HFF-Myc (cell line): ENCODE measurements around the gene DDX28.
"Not testable (repeated sequence)": the region's sequence is repeated elsewhere in the genome, so short reads cannot be mapped to it uniquely, and the experiment has no call there.

Experiments
- DNase-seq: peaks from one replicate; pipeline ENCODE4 v3.0.0-alpha.2; 2011; ENCODE audit warnings: low read depth; ENCODE audit errors: extremely low read depth
- H3K4me3 ChIP-seq: replicated peaks from 2 replicates; pipeline ENCODE4 v1.5.1; 2011; ENCODE audit warnings: low read depth, mild to moderate bottlenecking, control low read depth, low read length
- TF ChIP-seq, protein P1 (sequence below): IDR thresholded peaks from 2 replicates; pipeline ENCODE4 v1.5.1; 2012; ENCODE audit warnings: mild to moderate bottlenecking, low read depth, low read length, control low read depth; ENCODE audit errors: missing control alignments

Gene DDX28

DNA sequence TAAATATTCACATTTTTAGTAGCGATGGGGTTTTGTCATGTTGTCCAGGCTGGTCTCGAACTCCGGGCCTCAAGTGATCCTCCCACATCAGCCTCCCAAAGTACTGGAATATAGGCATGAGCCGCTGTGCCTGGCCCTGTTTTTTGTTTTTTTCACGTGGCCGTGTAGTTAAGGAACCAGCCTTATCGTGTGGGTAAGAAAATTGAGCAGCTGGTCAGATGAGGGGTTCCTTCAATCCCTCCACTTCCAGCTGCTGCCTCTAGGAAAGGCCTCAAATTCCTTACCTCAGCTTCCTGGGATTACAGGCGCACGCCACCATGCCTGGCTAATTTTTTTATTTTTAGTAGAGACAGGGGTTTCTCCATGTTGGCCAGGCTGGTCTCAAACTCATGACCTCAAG, 17.8 kb downstream of the DDX28 start:
- no peak overlapping the region for H3K4me3 ChIP-seq
- TF ChIP-seq, protein P1, sequence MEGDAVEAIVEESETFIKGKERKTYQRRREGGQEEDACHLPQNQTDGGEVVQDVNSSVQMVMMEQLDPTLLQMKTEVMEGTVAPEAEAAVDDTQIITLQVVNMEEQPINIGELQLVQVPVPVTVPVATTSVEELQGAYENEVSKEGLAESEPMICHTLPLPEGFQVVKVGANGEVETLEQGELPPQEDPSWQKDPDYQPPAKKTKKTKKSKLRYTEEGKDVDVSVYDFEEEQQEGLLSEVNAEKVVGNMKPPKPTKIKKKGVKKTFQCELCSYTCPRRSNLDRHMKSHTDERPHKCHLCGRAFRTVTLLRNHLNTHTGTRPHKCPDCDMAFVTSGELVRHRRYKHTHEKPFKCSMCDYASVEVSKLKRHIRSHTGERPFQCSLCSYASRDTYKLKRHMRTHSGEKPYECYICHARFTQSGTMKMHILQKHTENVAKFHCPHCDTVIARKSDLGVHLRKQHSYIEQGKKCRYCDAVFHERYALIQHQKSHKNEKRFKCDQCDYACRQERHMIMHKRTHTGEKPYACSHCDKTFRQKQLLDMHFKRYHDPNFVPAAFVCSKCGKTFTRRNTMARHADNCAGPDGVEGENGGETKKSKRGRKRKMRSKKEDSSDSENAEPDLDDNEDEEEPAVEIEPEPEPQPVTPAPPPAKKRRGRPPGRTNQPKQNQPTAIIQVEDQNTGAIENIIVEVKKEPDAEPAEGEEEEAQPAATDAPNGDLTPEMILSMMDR: no peak
- no peak for DNase-seq

DNA sequence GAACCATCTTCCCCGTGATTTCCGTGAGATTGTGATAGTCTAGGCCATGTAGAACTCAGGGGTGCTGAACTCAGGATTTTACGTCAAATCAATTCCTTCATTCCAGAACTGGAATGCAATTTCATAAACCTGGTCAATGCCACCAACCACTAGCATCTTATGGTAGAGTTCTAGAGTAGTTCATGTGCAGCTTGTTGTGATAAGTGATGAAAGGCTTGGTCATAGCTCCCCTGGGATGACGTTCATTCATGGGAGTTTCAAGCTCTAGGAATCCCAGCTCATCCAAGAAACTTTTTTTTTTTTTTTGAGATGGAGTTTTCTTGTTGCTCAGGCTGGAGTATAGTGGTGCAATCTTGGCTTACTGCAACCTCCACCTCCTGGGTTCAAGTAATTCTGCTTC, 20.0 kb downstream of the DDX28 start:
- H3K4me3 ChIP-seq: no peak overlapping the region
- TF ChIP-seq, protein P1: no peak
- no peak for DNase-seq

DNA sequence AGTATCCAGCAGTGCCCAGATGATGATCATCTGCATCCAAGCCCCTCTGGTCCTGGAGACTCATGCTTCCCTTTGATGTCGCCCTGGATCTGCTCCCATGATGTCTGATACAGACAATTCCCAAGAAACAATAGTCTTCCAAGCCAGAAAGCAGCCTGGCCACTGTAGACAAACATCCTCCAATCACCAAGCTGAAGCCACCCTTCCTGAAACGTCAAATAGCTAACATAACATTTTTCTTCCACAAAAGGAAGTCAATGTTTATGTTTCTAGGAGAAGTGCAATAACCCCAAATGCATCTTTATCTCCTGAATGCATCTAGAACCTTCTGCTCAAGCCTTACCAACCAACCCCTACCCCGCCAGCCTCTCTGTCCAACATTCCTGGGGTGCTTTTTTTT, 22.6 kb downstream of the DDX28 start:
- TF ChIP-seq, protein P1: no peak
- H3K4me3 ChIP-seq: no peak overlapping the region
- DNase-seq: no peak

DNA sequence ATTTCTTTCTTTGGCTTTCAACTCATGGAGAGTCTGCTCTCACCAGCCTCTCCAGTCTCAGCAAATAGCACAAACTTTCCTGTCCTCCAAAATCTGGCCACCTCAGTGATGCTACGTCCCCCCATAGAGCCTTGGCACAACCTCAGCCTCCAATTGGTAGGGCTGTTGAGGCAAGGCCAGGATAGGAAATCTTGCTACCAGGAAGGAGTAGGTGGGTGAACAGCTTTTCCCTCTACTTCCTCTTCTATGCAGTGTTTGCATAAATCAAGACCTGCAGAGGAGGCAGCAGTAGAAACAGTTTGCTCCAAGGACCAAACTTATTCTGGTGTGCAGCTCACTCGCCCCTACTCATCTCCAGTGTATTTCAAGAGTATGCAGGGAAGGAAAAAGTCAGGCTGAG, 23.0 kb downstream of the DDX28 start:
- H3K4me3 ChIP-seq: no peak overlapping the region
- DNase-seq: no peak
- TF ChIP-seq, protein P1: no peak

DNA sequence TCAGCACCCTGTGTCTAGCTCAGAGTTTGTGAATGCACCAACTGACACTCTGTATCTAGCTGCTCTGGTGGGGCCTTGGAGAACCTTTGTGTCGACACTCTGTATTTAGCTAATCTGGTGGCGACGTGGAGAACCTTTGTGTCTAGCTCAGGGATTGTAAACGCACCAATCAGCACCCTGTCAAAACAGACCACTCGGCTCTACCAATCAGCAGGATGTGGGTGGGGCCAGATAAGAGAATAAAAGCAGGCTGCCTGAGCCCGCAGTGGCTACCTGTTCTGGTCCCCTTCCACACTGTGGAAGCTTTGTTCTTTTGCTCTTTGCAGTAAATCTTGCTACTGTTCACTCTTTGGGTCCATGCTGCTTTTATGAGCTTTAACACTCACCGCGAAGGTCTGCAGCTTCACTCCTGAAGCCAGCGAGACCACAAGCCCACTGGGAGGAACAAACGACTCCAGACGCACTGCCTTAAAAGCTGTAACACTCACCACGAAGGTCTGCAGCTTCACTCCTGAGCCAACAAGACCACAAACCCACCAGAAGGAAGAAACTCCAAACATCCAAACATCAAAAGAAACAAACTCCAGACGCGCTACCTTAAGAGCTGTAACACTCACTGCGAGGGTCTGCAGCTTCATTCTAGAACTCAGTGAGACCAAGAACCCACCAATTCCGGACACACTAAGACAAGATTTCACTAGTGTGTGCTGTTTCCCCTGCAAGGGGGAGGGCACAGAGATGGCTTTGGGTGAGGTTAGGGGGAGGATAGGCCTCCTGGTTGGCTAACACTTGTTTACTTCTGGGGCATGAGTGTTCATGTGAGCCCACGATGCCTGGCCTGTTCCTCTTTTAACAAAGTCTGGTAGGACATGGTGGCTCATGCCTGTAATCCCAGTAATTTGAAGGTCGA, 24.0 kb downstream of the DDX28 start, which contains the start of gene DPEP2:
TSS of gene DPEP2 (minus strand) at position 706 of the 910 bp plus-strand sequence. CDS start 6,272 bp downstream, outside the sequence.
- DNase-seq, H3K4me3 ChIP-seq: not testable (repeated sequence)

DNA sequence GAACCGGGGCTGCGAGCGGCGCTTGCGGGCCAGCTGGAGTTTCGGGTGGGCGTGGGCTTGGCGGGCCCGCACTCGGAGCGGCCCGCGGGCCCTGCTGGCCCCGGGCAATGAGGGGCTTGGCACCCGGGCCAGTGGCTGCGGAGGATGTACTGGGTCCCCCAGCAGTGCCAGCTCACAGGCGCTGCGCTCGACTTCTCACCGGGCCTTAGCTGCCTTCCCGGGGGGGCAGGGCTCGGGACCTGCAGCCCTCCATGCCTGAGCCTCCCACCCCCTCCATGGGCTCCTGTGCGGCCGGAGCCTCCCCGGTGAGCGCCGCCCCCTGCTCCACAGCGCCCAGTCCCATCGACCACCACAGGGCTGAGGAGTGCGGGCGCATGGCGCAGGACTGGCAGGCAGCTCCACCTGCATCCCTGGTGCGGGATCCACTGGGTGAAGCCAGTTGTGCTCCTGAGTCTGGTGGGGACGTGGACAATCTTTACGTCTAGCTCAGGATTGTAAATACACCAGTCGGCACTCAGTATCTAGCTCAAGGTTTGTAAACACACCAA, 24.7 kb downstream of the DDX28 start:
- not testable (repeated sequence) for H3K4me3 ChIP-seq, DNase-seq

DNA sequence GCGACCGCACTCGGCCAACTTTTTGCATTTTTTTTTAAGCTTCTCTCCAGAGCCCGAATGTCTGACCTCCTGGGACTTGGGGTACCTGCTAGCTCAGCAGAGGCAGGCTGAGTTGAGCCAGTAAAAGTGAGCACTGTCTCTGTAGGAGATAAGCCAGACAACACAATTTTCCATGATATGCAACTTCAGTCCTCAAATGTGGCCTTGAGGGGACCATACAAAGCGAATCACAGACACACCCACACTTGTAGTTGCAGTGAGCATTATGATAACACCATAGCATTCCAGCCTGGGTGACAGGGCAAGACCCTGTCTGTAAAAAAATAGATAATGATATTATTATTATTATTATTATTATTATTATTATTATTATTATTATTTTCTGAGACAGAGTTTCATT, 26.4 kb downstream of the DDX28 start:
- TF ChIP-seq, protein P1: no peak
- H3K4me3 ChIP-seq: no peak overlapping the region
- no peak for DNase-seq

DNA sequence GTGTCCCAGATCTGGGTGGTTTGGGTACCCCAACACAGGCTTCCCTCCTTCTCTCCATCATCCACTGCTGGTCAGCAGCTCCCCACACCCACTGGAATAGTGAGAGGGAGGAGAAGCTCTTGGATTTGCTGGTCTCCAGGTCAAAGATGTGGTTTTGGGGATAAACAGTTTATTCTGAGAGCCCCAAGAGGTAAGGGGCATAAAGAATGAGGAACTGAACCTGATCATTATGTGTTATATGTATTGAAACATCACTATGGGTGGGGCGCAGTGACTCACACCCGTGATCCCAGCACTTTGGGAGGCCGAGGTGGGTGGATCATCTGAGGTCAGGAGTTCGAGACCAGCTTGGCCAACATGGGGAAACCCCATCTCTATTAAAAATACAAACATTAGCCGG, 27.6 kb downstream of the DDX28 start:
- TF ChIP-seq, protein P1: no peak
- H3K4me3 ChIP-seq: no peak overlapping the region
- no peak for DNase-seq

DNA sequence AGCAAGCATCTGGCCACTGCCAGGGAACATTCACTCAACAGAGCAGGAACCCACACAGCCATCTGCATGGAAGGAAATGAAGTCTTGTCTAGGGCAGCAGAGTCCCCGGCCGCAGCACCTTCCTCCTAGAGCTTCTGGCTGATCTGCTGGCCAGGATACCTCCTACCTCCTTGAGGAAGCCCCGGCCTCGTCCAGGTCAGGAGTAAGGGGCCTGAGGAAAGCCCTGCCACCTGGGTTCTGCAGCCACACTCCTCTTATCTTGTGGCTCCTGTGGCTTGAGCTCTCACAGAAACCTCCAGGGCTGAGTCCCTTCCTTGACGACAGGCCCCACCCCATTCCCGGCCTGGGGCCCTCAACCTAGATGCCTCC, 29.0 kb downstream of the DDX28 start:
- not testable (repeated sequence) for H3K4me3 ChIP-seq, DNase-seq
